T-helper 2 cell treated with Interferon-gamma antibody and Interleukin-4, amounts not matched to agents 100 ng/mL and 5 ng/mL, for 36 hours (primary cell): ENCODE measurements around the gene PGA3. TPM values are rescaled to one million over a fixed set of nuclear protein-coding genes. Genes with fewer than 3 reads are reported as not detected.
"Not testable (repeated sequence)": the region's sequence is repeated elsewhere in the genome, so short reads cannot be mapped to it uniquely, and the experiment has no call there.

Experiments
- intact Hi-C: fragments of 100-400 bp; cut with micrococcal nuclease; formaldehyde crosslinking; loops from one replicate; pipeline ENCODE4 v1.15.1; 2023
- total RNA-seq: library from RNA; stranded (reverse); gene quantifications from 2 replicates; pipeline ENCODE4 v1.2.3, GENCODE V29; 2022

Gene PGA3
- not detected in 2 replicates for total RNA-seq

DNA sequence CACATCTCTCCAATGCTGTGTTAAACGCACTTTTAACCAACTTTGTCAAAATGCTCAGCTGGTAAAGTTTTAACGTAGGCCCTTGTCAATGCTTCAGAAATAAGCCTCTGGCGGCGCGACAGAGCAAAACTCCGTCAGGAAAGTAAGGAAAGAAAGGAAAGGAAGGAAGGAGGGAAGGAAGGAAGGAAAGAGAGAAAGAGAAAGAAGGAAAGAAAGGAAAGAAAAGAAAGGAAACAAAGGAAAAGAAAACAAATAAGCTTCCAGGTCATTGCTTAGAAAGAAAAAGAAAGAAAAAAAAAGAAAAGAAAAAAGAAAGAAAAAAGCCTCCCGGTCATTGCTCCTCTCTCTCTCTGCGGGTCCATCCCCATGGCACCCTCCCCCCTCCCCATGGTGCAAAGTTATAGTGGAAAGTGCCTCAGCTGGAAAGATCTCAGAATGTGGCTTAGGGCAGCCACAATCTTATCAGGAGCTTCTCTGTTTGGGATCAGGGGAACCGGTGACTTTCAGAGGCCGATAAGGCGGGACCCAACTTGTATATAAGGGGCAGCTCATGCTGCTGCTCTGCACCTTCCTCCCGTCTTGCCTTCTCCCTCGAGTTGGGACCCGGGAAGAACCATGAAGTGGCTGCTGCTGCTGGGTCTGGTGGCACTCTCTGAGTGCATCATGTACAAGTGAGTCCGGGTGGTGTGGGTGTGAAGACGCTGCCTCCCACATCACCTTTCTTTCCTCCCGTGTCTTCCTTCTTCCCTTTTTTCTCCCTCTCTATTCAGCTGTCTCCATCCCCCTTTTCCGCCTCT is at the start of gene PGA3:
PGA3 (plus strand) TSS at position 566 of the 797 bp plus-strand sequence; CDS start at position 616, 50 bp downstream.
- intact Hi-C loops = not testable (repeated sequence)

DNA sequence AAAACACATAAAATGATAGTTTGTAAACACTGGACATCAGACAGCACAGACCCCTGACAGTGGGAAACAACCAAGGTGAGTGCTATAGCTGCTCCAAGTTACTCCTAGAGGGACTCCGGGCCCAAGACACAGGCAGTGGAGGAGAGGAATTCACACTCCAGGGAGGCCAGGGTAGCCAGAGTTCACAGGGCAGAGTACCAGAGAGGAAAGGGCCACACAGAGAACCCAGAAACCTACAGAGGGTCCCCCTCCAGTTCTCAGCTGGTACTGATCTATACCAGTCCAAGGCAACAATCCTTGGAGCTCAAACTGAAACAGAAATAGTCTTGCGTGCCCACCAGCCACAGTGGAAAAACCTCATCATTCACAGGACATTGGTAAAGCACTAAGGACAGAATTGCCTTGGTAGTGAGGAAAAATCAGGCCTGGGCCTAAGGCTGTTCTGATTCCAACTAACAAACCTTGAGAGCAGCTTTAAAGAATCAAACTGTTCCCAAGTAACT is 49.7 kb upstream of the PGA3 start:
- intact Hi-C loops = no loop called here

DNA sequence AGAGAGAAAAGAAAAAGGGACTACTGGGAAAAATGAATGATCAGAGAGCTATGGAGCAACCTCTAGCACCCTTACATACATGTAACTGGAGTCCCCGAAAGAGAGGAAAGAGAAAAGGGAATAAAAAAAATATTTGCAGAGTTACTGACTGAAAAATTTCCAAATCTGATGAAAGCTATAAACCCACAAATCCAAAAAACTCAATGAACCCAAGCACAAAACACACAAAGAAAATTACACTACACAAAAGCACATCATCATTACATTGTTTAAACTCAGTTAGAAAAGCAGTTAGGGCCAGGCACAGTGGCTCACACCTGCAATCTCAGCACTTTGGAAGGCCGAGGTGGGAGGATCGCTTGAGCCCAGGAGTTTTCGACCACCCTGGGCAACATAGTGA is 48.8 kb upstream of the PGA3 start:
- intact Hi-C loops = no loop called here

- intact Hi-C loops = no loop called here
These were observed 48.0 kb upstream of the PGA3 start for GRCh38 chr11:61155312-61155711.

- intact Hi-C loops = no loop called here
These were observed 47.6 kb upstream of the PGA3 start for GRCh38 chr11:61155741-61156140.

DNA sequence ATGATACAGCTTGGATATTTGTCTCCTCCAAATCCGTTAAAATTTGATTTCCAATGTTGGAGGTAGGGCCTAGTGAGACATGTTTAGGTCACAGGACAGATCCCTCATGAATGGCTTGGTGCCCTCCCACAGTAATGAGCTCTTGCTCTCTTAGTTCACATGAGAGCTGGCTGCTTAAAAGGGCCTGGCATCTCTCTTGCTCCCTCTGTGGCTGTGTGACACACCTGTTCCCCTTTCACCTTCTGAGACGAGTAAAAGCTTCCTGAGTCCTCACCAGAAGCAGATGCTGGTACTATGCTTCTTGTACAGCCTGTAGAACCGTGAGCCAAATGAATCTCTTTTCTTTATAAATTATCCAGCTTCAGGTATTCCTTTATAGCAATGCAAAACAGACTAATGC is 45.6 kb upstream of the PGA3 start:
- intact Hi-C loops = no loop called here

- intact Hi-C loops = no loop called here
These were observed 44.5 kb upstream of the PGA3 start for GRCh38 chr11:61158691-61159381.

DNA sequence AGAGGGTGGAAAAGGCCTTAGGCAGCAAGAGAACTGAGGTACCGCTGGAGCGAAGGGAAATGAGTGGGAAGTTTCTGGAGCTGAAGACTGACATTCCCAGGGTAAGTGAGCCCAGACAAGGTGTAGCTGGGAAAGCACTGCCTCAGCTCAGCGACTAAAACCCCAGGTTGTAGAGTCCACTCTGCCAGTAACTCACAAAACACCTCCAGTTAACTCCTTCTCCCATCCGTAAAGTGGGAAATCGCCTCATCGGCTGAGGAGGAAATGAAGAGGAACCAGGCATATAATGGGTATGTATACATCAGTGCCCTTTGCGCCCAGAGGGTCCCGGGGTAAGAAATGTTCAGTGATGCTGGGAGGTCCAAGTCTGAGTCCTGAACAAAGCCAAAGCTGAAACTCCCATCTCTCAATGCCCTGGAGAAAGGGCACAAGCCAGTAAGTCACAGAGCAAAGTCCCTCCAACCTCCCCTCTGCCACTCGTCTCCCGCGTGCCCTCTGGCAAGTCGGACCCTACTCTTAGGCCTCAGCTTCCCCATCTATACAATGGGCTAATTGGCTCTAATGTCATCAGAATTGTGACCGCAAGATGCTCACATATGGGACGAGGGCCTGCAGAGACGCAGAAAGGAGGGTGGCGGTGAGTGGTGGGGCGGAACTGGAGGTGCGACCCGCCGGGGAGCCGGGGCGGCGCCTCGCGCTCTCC is 42.7 kb upstream of the PGA3 start:
- intact Hi-C loops = loop anchor here (1.0 to 2.0 kb wide), 4 partner anchors 173 to 270 kb away; partner anchors contain the start of genes DDB1, SDHAF2 and TKFC

DNA sequence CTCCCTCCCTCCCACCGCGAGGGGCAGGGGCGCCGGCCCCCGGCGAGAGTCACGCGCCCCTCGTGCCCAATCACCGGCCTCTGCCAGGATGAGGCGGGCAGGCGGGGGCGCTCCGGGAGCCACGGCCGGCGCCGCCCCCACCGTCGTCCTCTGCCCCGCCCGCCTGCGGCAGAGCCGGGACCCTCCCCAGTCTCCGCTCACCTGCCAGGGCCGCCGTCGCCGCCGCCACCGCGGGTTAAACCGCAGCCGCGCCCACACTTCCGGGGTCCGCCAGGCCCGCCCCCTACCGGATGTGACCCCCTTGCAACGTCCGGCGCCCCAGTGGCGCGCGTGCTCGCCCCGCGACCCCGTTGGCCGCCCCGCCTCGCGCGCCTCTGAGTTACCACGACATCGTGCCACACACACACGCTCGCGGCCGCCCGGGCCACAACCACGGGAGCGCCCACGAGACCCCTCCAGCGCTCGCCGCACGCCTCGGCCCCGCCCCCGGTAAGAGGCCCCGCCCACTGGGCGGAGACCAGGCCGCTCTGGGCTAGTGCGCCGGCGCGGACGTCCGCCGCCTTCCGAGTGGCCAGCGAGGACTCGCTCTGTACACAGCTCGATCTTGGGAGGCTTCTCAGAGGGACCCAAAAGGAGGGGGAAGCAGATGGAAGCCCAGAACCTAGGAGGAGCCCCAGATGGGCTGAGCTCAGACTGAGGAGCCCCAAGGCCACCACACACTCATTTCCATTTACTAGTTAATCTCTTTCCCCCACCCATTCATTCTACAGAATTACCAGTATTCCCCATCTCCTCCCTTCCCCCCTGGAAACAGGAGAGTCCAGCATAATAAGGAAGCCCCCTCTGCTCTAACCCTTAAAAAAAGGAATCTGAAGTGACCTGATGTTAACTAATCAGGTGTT is 41.9 kb upstream of the PGA3 start, which contains the start of gene VPS37C:
VPS37C (minus strand) TSS at position 237 of the 902 bp plus-strand sequence. CDS start 22,597 bp downstream, outside the sequence.
- intact Hi-C loops = loop anchor here (1.0 to 2.0 kb wide), 4 partner anchors 172 to 269 kb away; partner anchors contain the start of genes DDB1, SDHAF2 and TKFC

DNA sequence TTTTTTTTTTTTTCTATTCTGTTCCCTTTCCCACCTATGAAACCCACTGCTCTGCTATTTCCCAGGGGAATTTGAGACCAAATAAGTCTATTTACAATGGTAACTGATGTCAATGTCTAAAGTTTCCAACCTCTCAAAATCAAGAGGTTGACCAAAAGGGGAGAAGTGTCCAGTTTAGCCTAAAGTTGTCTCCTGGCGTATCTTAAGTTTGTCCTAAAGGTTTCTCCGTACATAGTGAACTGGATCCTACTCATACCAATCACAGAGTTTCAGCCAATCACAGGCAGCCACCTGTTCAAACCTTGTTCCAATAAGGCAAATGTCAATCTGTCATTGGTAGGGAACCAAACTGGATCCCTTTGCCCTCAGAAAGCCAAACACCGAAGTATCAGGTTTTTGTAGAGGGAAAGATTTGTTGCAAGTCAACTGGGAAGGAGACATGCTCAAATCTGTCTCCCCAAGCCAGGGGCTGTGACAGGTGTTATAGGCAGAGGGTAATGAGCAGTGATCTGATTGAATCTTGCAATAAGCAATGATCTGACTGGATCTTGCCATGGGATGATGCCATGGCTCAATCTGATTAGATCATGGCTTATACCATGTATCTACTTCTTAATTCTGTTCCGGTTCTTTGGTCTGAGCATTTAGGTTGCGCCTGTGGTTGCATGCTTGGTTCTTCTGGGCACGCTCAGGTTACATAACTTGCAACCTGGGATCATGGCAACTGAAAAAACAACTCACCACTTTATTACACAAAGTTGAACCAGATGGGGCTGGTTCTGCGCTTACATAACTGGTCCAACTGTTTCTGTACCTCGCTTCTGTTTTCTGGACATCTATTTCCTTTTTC is 41.0 kb upstream of the PGA3 start:
- intact Hi-C loops = no loop called here

DNA sequence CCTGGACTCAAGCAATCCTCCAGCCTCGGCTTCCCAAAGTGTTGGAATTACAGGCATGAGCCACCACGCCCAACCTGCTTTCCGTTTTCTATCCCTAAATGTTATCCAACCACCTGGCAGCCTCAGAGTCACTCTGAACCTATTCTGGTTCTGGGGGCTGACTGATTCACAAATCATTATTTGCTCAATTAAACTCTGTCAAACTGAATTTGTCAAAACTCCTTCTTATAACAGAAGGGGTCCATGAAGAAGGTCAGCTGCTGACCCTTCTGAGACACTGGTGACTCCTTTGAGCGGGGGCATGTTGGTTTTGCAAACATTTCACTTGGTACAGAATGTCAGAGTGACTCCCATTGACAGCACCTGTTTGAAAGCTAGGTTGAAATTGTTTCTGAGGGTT is 40.3 kb upstream of the PGA3 start:
- intact Hi-C loops = no loop called here

- intact Hi-C loops = no loop called here
These were observed 39.4 kb upstream of the PGA3 start for GRCh38 chr11:61163714-61164605.

GRCh38 chr11:61164606-61165424 is 38.5 kb upstream of the PGA3 start:
- intact Hi-C loops = no loop called here

- intact Hi-C loops = not testable (repeated sequence)
These were observed 37.5 kb upstream of the PGA3 start for GRCh38 chr11:61165785-61166184.

GRCh38 chr11:61166331-61166730 is 37.0 kb upstream of the PGA3 start:
- intact Hi-C loops = not testable (repeated sequence)

GRCh38 chr11:61168042-61168688 is 35.1 kb upstream of the PGA3 start:
- intact Hi-C loops = no loop called here

- intact Hi-C loops = no loop called here
These were observed 34.5 kb upstream of the PGA3 start for GRCh38 chr11:61168800-61169199.
